GM21786 (cell line): ENCODE data around the gene TOR1AIP1.
"Not testable (repeated sequence)": the region's sequence is repeated elsewhere in the genome, so short reads cannot be mapped to it uniquely, and the experiment has no call there.

ENCODE experiments used
- ATAC-seq: cut with Tn5 transposase; IDR thresholded peaks from one replicate; pipeline ENCODE4 v1.9.1; 2021; ENCODE audit not compliant: unreplicated experiment

The TOR1AIP1 gene

GRCh38 chr1:179935909-179936496 is 53.9 kb downstream of the TOR1AIP1 start:
- no peak for ATAC-seq

DNA sequence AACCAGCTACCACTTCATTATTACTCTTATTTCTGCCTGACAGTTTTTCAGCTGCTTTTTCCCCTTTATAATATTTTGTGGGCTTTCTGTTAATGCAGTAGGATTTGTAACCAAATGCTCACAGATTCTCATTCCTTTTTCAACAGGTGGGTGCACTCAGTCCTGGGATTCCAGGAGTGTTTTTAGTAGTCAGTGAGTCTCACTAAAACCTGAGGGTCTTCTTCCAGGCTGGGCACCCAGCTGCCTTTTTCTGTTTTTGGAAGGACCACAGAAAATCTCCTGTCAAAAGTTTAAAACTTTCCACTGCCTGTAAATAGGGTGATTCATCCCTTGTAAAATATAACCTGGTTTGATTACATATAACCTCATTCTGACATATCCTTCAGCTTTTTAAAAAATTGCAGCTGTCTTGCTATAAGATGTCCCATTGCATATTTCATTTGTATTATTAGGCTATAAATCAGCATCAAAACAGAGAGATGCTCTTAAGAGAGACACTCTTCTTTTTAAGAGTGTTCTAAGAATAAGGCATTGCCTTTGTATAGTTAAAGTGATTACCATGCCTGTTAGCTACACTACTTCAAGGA is 55.7 kb downstream of the TOR1AIP1 start:
- ATAC-seq, result no peak

DNA sequence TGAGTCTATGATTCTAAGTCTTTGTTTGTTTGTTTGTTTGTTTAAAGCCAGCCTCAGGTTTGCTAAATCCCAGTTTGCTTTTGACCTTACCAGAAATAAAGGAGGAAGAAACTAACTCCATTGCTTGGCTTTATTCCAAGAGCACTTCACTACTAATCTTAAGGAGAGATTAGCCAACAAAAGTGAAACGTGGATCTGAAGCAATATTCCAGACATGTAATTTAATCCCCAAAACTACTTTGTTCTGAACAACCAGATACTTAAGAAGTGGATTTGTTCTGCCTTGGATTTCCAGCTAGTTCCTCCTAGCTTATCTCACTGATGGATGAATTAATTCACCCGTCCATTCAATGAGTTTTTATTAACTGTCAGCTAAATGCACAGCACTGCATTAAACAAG is 56.7 kb downstream of the TOR1AIP1 start:
- no peak for ATAC-seq

DNA sequence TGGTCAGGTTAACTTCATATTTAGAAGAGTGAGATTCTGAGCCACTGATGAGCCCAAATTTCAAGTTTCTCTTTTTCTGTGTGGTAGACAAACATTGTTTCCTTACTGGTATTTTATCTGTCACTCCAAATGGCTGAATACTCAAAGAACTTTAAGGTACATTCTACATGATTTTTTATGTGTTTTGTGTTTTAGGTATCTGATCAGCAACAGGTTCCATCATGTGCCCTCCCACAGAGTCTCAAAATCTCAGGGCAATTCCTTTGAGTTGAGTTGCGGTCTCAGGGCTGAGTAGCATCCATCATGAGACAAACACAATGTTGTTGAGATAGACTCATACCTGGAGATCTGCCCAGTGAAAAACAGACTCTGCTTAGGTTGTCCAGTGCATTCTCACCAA is 57.9 kb downstream of the TOR1AIP1 start:
- no peak for ATAC-seq

DNA sequence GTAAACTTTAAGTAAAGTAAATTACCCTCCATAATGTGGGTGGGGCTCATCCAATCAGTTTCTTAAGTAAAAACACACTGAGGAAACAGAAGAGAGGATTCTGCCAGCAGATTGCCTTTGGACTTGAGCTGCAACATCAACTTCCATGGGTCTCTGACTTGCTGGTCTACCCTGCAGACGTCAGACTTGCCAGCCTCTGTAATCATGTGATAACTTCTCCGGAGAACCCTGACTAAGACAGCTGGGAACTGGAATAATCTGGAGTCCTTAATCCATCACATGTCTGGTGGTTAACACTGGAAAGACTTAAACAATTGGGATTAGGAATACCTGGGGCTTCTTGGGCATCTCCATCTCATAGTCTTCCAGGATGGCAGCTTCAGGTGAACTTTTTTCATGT is 59.4 kb downstream of the TOR1AIP1 start:
- no peak for ATAC-seq

- no peak for ATAC-seq
Observed at GRCh38 chr1:179950651-179951050, 68.6 kb downstream of the TOR1AIP1 start.

DNA sequence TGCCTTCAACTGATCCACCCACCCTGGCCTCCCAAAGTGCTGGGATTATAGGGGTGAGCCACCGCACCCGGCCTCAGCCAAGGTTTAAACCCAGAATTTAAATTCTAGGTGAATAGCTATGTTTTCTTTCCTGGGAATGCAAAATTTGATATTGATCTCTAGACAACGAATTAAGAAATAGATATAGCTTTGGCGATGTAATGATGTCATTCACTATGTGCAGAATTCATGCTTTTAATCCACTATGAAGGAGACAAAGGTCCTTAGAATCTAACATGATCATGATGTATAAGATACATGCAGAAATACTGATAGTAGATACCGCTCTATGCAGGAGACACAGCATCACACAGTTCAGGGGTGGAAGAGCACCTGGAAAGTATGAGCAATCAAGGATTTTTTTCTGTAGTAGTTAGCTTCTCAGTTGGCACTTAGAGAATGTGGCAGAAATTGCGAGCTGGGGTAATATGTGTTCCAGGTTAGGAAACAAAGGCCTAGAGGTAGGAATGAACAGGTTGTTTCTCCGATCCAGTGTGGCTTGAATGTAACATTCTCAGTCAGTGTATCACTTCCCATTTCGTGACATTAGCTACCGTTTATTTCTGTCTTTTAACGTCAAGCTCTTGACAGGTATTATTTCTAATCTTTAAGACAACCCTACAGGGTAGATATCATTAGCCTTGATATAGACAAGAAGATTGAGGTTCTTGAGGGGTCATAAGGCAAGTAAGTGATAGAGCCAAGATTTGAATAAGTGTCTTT is 69.5 kb downstream of the TOR1AIP1 start:
- no peak for ATAC-seq

DNA sequence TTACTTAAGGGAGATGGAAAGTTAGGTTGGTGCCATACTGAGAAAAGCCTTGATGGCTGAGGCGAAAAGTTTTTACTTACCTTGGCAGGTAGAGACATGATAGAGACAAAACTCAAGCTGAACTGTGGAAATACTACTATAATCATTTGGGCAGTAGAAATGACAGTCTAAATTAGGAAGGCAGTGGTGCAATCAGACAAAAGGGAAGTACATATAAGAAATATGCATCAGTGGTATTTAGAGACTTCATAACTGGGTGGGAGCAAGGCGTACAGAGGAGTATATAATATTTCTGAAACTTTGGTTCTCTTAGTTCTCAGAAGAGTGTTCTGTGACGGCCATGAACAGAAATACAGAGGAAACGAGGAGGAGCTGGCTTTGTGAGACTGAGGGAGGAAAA is 70.1 kb downstream of the TOR1AIP1 start:
- ATAC-seq, result no peak

- peak; percentile 16 for ATAC-seq
Observed at GRCh38 chr1:179953974-179954492, 71.9 kb downstream of the TOR1AIP1 start.

- ATAC-seq, result peak; percentile 87
Observed at GRCh38 chr1:179954493-179955286, 72.6 kb downstream of the TOR1AIP1 start, which contains the start of gene CEP350. CEP350 (plus strand) TSS chr1:179954810; CDS start chr1:179986182, 31,372 bp downstream.

GRCh38 chr1:179955287-179955680 is 73.2 kb downstream of the TOR1AIP1 start:
- peak; percentile 1 for ATAC-seq

DNA sequence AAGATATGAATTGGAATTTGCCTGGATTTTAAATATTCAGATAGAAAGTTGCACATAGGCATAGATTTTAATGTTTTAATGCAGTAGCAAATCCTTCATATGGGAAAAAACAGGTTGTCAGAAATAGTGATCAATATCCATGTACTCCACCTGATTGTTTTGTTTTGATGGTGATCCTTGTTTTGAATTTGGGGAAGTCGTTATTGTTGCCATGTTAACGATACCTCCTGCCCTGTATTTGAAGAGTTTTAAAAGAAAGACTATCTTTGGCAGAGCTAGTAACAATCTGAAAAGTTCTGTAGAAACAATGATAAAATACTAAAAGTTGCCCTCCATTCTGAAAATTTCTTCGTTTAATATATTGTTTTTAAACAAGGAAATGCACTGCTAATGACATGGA is 73.6 kb downstream of the TOR1AIP1 start:
- no peak for ATAC-seq

DNA sequence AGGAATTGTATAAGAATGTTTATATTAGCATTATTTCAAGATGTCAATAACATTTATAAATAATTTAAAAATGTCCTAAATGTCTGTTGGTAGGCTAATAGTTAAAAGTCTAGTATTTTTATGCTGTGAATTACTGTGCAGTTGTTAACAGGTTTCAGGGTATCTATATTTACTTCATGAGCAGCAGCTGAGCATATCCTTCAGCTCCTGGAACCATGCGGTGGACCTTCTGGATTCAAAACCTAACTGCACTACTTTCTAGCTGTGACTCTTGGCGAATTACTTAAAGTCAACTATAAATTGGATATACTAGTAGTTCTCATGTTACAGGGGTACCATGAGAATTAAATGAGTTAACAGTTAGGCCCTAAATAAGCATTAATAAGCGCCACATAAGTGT is 76.3 kb downstream of the TOR1AIP1 start:
- ATAC-seq, result no peak

- ATAC-seq, result not testable (repeated sequence)
Observed at GRCh38 chr1:179962168-179962567, 80.1 kb downstream of the TOR1AIP1 start.

DNA sequence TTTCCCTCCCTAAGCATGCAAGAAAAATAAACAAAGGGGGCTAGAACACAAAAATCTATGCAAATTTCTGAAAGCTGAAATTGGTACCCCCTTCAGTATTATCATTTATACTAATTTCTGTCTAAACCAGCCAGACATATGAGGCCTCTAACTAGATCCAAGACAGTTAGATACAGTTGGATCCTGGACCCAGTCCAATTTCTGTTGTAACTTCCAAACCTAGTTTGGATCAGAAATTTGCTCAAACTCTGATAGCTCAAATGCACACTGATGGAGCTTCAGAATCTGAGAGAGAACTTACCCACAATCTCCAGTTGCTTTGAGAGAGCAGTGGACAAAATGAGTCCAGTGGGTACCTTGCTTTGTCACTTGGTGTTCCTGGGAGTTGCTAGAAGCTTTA is 84.5 kb downstream of the TOR1AIP1 start:
- no peak for ATAC-seq

DNA sequence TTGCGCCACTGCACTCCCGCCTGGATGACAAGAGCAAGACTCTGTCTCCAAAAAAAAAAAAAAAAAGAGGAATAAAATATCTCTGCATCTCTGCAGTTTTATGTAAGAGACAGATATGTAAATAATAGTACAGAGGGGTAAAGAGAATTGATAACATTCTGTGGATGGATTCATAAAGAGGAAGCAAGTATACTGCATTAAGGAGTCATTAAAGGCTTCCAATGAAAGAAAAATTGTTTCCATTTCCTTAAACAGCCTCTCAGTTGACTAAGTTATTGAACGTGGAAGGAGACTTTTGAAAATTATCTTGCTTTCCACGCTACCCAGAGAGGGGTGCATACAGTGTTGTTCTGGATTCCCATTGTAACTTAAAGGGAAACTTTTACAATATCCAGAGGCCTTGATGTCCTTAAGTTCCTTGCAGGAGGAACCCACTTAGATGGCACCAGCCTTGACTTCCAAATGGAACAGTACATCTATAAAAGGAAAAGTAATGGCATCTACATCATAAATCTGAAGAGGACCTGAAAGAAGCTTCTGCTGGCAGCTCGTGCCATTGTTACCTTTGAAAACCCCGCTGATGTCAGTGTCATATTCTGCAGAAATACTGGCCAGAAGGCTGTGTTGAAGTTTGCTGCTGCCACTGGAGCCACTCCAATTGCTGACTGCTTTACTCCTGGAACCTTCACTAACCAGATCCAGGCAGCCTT is 86.4 kb downstream of the TOR1AIP1 start:
- ATAC-seq, result no peak

DNA sequence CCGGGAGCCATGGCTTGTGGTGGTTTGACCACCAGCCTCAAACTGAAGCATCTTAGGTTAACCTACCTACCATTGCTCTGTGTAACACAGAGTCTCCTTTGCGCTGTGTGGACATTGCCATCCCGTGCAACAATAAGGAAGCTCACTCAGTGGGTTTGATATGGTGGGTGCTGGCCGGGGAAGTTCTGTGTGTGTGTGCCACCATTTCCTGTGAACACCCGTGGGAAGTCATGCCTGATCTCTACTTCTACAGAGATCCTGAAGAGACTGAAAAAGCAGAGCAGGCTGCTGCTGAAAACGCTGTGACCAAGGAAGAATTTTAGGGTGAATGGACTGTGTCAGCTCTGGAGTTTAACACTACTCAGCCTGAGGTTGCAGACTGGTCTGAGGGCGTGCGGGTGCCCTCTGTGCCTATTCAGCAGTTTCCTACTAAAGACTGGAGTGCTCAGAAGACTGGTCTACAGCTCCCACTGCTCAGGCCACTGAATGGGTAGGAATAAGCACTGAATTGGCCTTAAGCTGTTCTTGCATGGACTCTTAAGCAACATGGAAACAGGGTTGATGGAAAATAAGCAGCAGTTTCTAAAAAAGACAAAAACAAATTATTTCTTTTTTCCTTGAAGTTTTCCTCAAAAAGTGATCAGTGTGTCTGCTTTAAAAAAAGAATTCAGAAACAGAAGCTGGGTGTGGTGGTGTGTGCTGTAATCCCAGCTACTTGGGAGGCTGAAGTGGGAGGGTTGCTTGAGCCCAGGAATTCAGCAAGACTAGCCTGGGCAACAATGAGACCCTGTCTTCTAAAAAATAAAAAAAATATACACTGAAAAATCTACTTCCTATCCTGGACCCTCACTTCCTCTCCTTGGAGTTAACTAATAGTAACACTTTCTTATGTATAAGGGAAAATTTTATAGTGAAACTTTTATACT is 87.2 kb downstream of the TOR1AIP1 start:
- ATAC-seq, result no peak
